GM08714 (cell line): Measurements from ENCODE around the gene TPRN.

Source experiments
- H3K4me3 ChIP-seq: fragments of 200-500 bp; sonication (Bioruptor generic); 2 replicates; pipeline ENCODE4 v1.5.1; 2014; ENCODE audit warnings: mild to moderate bottlenecking, low read length, inconsistent platforms
- ZNF274 ChIP-seq: IDR thresholded peaks from 2 replicates; pipeline ENCODE4 v1.6.1; 2012; ENCODE audit warnings: mild to moderate bottlenecking, low read depth, low read length

Gene TPRN

GRCh38 chr9:137231372-137232039 lies 31.0 kb upstream of the TPRN start:
- no peak overlapping the region for H3K4me3 ChIP-seq
- no peak for TF ChIP-seq ZNF274

GRCh38 chr9:137230705-137231371 lies 30.3 kb upstream of the TPRN start, which contains the start of gene SLC34A3:
TSS of gene SLC34A3 (plus strand) at chr9:137230901. CDS start at chr9:137231703, 802 bp downstream.
- no peak within 1 kb of the TSS for H3K4me3 ChIP-seq
- TF ChIP-seq ZNF274, result no peak

GRCh38 chr9:137229903-137230704 lies 29.6 kb upstream of the TPRN start:
- H3K4me3 ChIP-seq, result no peak overlapping the region
- TF ChIP-seq ZNF274, result no peak

- no peak overlapping the region for H3K4me3 ChIP-seq
- no peak for TF ChIP-seq ZNF274
These were observed 28.7 kb upstream of the TPRN start for GRCh38 chr9:137228968-137229896.

- TF ChIP-seq ZNF274, result no peak
- H3K4me3 ChIP-seq, result no peak overlapping the region
These were observed 28.0 kb upstream of the TPRN start for GRCh38 chr9:137228506-137228967.

- no peak for TF ChIP-seq ZNF274
- no peak overlapping the region for H3K4me3 ChIP-seq
These were observed 27.4 kb upstream of the TPRN start for GRCh38 chr9:137227853-137228505.

- no peak for TF ChIP-seq ZNF274
- no peak within 1 kb of the TSS for H3K4me3 ChIP-seq
These were observed 26.7 kb upstream of the TPRN start, which contains the start of gene RNF224 for GRCh38 chr9:137227054-137227852. TSS of gene RNF224 (plus strand) at chr9:137227502. CDS start at chr9:137228336, 834 bp downstream.

- no peak overlapping the region for H3K4me3 ChIP-seq
- no peak for TF ChIP-seq ZNF274
These were observed 26.0 kb upstream of the TPRN start for GRCh38 chr9:137226338-137227053.

- no peak overlapping the region for H3K4me3 ChIP-seq
- TF ChIP-seq ZNF274, result no peak
These were observed 25.3 kb upstream of the TPRN start for GRCh38 chr9:137225699-137226331.

- peak within 1 kb of the TSS; percentile 94 for H3K4me3 ChIP-seq
- TF ChIP-seq ZNF274, result no peak
These were observed 24.5 kb upstream of the TPRN start, which contains the start of gene CYSRT1 for GRCh38 chr9:137224830-137225694. TSS of gene CYSRT1 (plus strand) at chr9:137225174. CDS start at chr9:137225622, 448 bp downstream.
